ENCODE results near the gene DCAF16.

- no peak for TF ChIP-seq CTCF (IDR thresholded peaks at IDR 0.05)
- TF ChIP-seq EP300 (IDR thresholded peaks at IDR 0.05) = no peak
- TF ChIP-seq POLR2A (IDR thresholded peaks at IDR 0.05) = no peak
- TF ChIP-seq POLR2AphosphoS5 (IDR thresholded peaks at IDR 0.05) = no peak
Measured at GRCh38 chr4:17771284-17771908, 39.2 kb downstream of the DCAF16 start.

All from suprapubic skin (tissue), 4 donors.